Testis (tissue), 3 donors: ENCODE measurements around the gene LDAH. TPM values are rescaled to one million over a fixed set of nuclear protein-coding genes. Genes with fewer than 3 reads are reported as not detected.

ENCODE experiments used
- DNase-seq: peaks from one replicate; pipeline ENCODE4 v3.0.0-alpha.2; 2019
- H3K27ac ChIP-seq, 2 donors: fragments of 200-600 bp; sonication (generic); one replicate each; pipeline ENCODE4 v1.5.1; 2019
- H3K27me3 ChIP-seq: fragments of 200-600 bp; sonication (generic); one replicate; pipeline ENCODE4 v1.5.1; 2019
- H3K36me3 ChIP-seq: fragments of 200-600 bp; sonication (generic); one replicate; pipeline ENCODE4 v1.5.1; 2017; ENCODE audit warnings: low read depth; ENCODE audit errors: missing control alignments
- H3K4me1 ChIP-seq: fragments of 200-600 bp; sonication (generic); one replicate; pipeline ENCODE4 v1.5.1; 2019
- H3K4me3 ChIP-seq, 2 donors: fragments of 200-600 bp; sonication (generic); one replicate each; pipeline ENCODE4 v1.5.1; 2017 to 2019
- H3K9me3 ChIP-seq: fragments of 200-600 bp; sonication (generic); one replicate; pipeline ENCODE4 v1.5.1; 2017
- CTCF ChIP-seq, 3 experiments: fragments of 450-650 bp in 2 of 3; fragments of 200-600 bp in 1 of 3; sonication (generic) in 1 of 3; IDR thresholded peaks; one replicate each; pipeline ENCODE4 v1.5.1; 2016 to 2019; ENCODE audit warnings: antibody characterized with exemption in 3 of 3, mild to moderate bottlenecking in 2 of 3, moderate library complexity in 1 of 3
- POLR2A ChIP-seq: fragments of 450-650 bp; IDR thresholded peaks from one replicate; pipeline ENCODE4 v1.6.1; 2017; ENCODE audit warnings: antibody characterized with exemption, mild to moderate bottlenecking, moderate library complexity
- WGBS, 2 donors: methylation state at CpG; one replicate each; pipeline ENCODE4 v1.1.5; 2018; 5-methylcytosine and 5-hydroxymethylcytosine counted together
- intact Hi-C: fragments of 100-400 bp; cut with DNase I; formaldehyde crosslinking; loops from one replicate; pipeline ENCODE4 v1.15.1; 2023; ENCODE audit warnings: low total_unique reads
- polyA plus RNA-seq: library from polyadenylated mRNA; stranded (reverse); fragments of 350-450 nt; fragmentation: Illumina TruSeq; extraction: RNeasy Lipid Tissue Mini Kit (QIAGEN cat#74804); gene quantifications from one replicate; pipeline ENCODE4 v1.2.3, GENCODE V29; 2014; ENCODE audit warnings: low read depth, low replicate concordance; ENCODE audit not compliant: insufficient read depth
- total RNA-seq, 2 donors: library from RNA; depleted of rRNA; stranded (reverse); fragments of >200 nt; gene quantifications; one replicate each; pipeline ENCODE4 v1.2.3, GENCODE V29; 2016

Gene LDAH
- total and polyA plus RNA-seq, 3 donors from 2014 or later = 9.3 to 19.4 (median 12.7) TPM

DNA sequence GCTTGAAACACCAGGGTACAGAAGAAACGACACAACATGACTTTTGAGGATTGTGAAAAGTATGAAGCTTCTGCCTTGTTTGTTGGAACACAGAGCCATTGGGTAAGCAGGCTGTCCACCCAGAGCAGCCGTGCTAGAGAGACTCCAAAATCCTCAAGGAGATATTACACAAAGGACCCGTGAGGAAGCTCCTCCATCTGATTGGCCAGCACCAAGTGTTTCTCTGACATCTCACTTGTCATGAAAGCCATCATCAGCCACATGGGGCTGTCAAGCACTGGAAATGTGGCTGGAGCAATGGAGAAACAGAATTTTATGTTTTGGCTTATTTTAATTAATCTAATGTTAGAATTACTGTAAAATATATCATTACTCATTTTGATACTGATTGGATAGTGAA lies 29.8 kb upstream of the LDAH start:
- no peaks in the 10 kb centered on the region for H3K36me3 ChIP-seq
- TF ChIP-seq POLR2A = no peak
- TF ChIP-seq CTCF (IDR thresholded peaks at IDR 0.05) = no peak
- WGBS, 2 donors = 79 to 92% methylated on average over 3 of the region's 3 CpGs

GRCh38 chr2:20852139-20852538 lies 29.2 kb upstream of the LDAH start:
- TF ChIP-seq CTCF (IDR thresholded peaks at IDR 0.05) (no peak), POLR2A (no peak)
- H3K27ac ChIP-seq = no peak overlapping the region
- intact Hi-C loops = no loop called here
- H3K36me3 ChIP-seq = no peaks in the 10 kb centered on the region
- H3K9me3 ChIP-seq = no peaks in the 10 kb centered on the region
- no peak overlapping the region for H3K4me3 ChIP-seq
- DNase-seq = no peak
- no peaks in the 10 kb centered on the region for H3K27me3 ChIP-seq
- H3K4me1 ChIP-seq = no peaks in the 10 kb centered on the region
- WGBS, 2 donors = 80 to 83% methylated on average over 6 of the region's 6 CpGs

More for the DNA sequence above, 29.8 kb upstream of the LDAH start:
- Histone ChIP-seq H3K4me3 (no peak overlapping the region), H3K9me3 (no peaks in the 10 kb centered on the region), H3K4me1 (no peaks in the 10 kb centered on the region), H3K27me3 (no peaks in the 10 kb centered on the region), H3K27ac (no peak overlapping the region)
- DNase-seq = no peak
- intact Hi-C loops = no loop called here

DNA sequence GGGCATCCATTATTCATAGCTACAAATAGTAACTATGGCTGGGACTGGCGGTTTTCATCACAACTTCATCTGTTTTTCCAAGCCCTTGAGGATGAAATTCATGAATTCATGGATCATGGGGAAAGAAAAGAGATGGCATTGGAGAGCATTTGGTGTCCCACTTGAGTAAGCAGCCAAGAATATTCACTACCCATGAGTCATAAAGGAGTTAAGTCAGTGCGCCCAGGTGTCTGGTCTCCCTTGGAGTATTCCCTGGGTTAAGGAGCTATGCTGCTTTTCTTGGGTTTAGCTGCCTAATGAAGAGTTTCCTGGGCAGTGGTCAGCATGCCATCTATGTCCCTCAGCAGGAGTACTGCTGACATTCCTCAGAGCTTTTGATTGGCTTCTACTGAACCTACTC lies 21.3 kb upstream of the LDAH start:
- WGBS, 2 donors = 83 to 91% methylated on average over 2 of the region's 2 CpGs
- Histone ChIP-seq H3K27ac (no peak overlapping the region), H3K27me3 (no peaks in the 10 kb centered on the region), H3K4me1 (no peaks in the 10 kb centered on the region), H3K4me3 (no peak overlapping the region), H3K36me3 (no peaks in the 10 kb centered on the region), H3K9me3 (no peaks in the 10 kb centered on the region)
- TF ChIP-seq CTCF (IDR thresholded peaks at IDR 0.05) (no peak), POLR2A (no peak)
- intact Hi-C loops = no loop called here
- DNase-seq = no peak

DNA sequence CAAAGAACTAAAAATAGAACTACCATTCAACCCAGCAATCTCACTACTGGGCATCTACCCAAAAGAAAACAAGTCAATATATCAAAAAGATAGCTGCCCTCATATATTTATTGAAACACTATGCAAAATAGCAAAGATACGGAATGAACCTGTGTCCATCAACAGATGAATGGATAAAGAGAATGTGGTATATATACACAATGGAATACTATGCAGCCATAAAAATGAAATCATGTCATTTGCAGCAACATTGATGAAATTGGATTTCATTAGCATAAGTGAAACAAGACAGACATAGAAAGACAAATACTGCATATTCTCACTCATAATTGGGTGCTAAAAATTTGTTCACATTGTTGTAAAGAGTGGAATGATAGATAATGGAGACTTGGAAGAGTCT lies 16.2 kb upstream of the LDAH start:
- DNase-seq = no peak
- Histone ChIP-seq H3K4me1 (no peaks in the 10 kb centered on the region), H3K9me3 (no peaks in the 10 kb centered on the region), H3K4me3 (no peak overlapping the region), H3K27ac (no peak overlapping the region), H3K27me3 (no peaks in the 10 kb centered on the region), H3K36me3 (no peaks in the 10 kb centered on the region)
- TF ChIP-seq CTCF (IDR thresholded peaks at IDR 0.05) (no peak), POLR2A (no peak)
- WGBS, 2 donors = 82 to 90% methylated on average over 1 of the region's 1 CpG
- intact Hi-C loops = no loop called here

DNA sequence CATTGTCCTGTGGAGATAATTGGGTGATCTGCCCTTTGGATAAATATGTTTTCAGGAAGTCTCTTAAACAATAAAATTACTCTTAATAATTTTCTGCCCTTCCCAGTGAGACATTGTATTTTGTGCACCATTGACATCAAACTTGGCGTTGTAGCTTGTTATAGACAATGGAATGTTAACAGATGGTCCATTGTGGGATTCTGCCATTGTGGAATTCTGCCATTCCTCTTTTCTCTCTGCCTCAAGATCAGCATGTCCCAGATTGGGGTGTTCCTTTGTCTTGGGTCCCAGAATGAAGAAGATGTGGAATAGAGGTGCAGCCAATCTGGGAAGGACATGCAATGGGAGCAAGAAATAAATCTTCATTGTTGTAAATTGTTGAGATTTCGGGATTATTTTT lies 15.1 kb upstream of the LDAH start:
- Histone ChIP-seq H3K9me3 (no peaks in the 10 kb centered on the region), H3K27me3 (no peaks in the 10 kb centered on the region), H3K4me3 (no peak overlapping the region), H3K4me1 (no peaks in the 10 kb centered on the region), H3K27ac (no peak overlapping the region), H3K36me3 (no peaks in the 10 kb centered on the region)
- DNase-seq = no peak
- 76 to 85% methylated on average over 2 of the region's 2 CpGs for WGBS, 2 donors
- intact Hi-C loops = no loop called here
- TF ChIP-seq CTCF (IDR thresholded peaks at IDR 0.05) = no peak
- no peak for TF ChIP-seq POLR2A
